H1 (cell line): ENCODE measurements around the gene CDH18. TPM values are rescaled to one million over a fixed set of nuclear protein-coding genes. Genes with fewer than 3 reads are reported as not detected.

Experiments
- CTCF ChIA-PET: fragments of 300-600 bp; sonication (Branson Sonifier 250); formaldehyde crosslinking; loops from one replicate; lab custom pipeline; 2021; ENCODE audit not compliant: partially characterized antibody; lab: Charles Lee
- POLR2A ChIA-PET: fragments of 300-600 bp; sonication (Branson Sonifier 250); formaldehyde crosslinking; loops from one replicate; lab custom pipeline; 2021; ENCODE audit warnings: inconsistent platforms; ENCODE audit not compliant: partially characterized antibody; lab: Charles Lee
- DNase-seq, 2 experiments: peaks; one replicate each; pipeline versions ENCODE4 v3.0.0 to v3.0.0-alpha.2; 2010 to 2022; ENCODE audit warnings: low spot score in 2 of 2, low read depth in 1 of 2, mixed read lengths in 1 of 2
- FAIRE-seq: peaks from 2 replicates; lab custom pipeline; 2011; peaks lifted over from hg19 to GRCh38; lab: Jason Lieb, UNC
- H2AFZ ChIP-seq: 2 replicates; pipeline ENCODE4 v1.8.1; 2012; ENCODE audit warnings: low read length, inconsistent platforms
- H2AK5ac ChIP-seq: 2 replicates; pipeline ENCODE4 v1.6.1; 2013; ENCODE audit warnings: low read depth, low read length
- H2BK120ac ChIP-seq: replicated peaks from 2 replicates; pipeline ENCODE3; 2013; ENCODE audit warnings: low read depth, low read length, inconsistent platforms
- H2BK12ac ChIP-seq: 2 replicates; pipeline ENCODE4 v1.6.1; 2013; ENCODE audit warnings: low read depth, low read length
- H2BK15ac ChIP-seq: 2 replicates; pipeline ENCODE4 v1.6.1; 2013; ENCODE audit warnings: low read length
- H2BK20ac ChIP-seq: 2 replicates; pipeline ENCODE4 v1.6.1; 2013; ENCODE audit warnings: low read length
- H2BK5ac ChIP-seq: 2 replicates; pipeline ENCODE4 v1.6.1; 2013; ENCODE audit warnings: low read depth, low read length
- H3K14ac ChIP-seq: 2 replicates; pipeline ENCODE4 v1.6.1; 2013; ENCODE audit warnings: inconsistent platforms; ENCODE audit not compliant: insufficient read length
- H3K18ac ChIP-seq: 2 replicates; pipeline ENCODE4 v1.6.1; 2013; ENCODE audit warnings: low read length; ENCODE audit errors: extremely low read depth
- H3K23ac ChIP-seq: 2 replicates; pipeline ENCODE4 v1.6.1; 2013; ENCODE audit warnings: inconsistent platforms; ENCODE audit not compliant: insufficient read length
- H3K23me2 ChIP-seq: 2 replicates; pipeline ENCODE4 v1.6.1; 2013; ENCODE audit warnings: low read depth, low read length
- H3K27ac ChIP-seq: 2 replicates; pipeline ENCODE4 v1.6.1; 2011; ENCODE audit warnings: low read depth, low read length, inconsistent platforms
- H3K27me3 ChIP-seq, 4 experiments: replicated peaks in 1 of 4; 1 replicate in 1 of 4; 2 replicates in 3 of 4; pipeline versions ENCODE4 v1.6.1 to v1.8.1; 2011 to 2013; ENCODE audit warnings: low read length in 3 of 4, mild to moderate bottlenecking in 3 of 4, inconsistent platforms in 2 of 4, mixed read lengths in 2 of 4, moderate library complexity in 1 of 4; ENCODE audit not compliant: control insufficient read depth in 3 of 4, insufficient read depth in 3 of 4; ENCODE audit errors: extremely low read depth in 1 of 4
- H3K36me3 ChIP-seq, 4 experiments: 2 replicates each; pipeline versions ENCODE4 v1.6.1 to v1.8.1; 2011 to 2013; ENCODE audit warnings: mild to moderate bottlenecking in 4 of 4, low read length in 3 of 4, moderate library complexity in 2 of 4, control low read depth in 1 of 4, inconsistent platforms in 1 of 4; ENCODE audit not compliant: insufficient read depth in 4 of 4, control insufficient read depth in 2 of 4
- H3K4ac ChIP-seq: replicated peaks from 2 replicates; pipeline ENCODE3; 2013; ENCODE audit warnings: low read length, low read depth, mixed read lengths, inconsistent platforms; ENCODE audit not compliant: insufficient read length
- H3K4me1 ChIP-seq, 4 experiments: replicated peaks in 1 of 4; 1 replicate in 1 of 4; 2 replicates in 3 of 4; pipeline versions ENCODE4 v1.6.1 to v1.8.1; 2011 to 2013; ENCODE audit warnings: low read length in 3 of 4, inconsistent platforms in 2 of 4, mixed read lengths in 1 of 4; ENCODE audit not compliant: insufficient read depth in 4 of 4, control insufficient read depth in 3 of 4
- H3K4me2 ChIP-seq, 2 experiments: 2 replicates each; pipeline versions ENCODE4 v1.6.1 to v1.8.1; 2011 to 2013; ENCODE audit warnings: low read depth in 2 of 2, low read length in 2 of 2, control low read depth in 1 of 2, inconsistent platforms in 1 of 2, mild to moderate bottlenecking in 1 of 2; ENCODE audit not compliant: insufficient read depth in 1 of 2
- H3K4me3 ChIP-seq, 4 experiments: fragments of 200-600, 300-600 bp in 1 of 4; sonication (generic), shearing (Covaris generic), sonication (Bioruptor Twin) in 1 of 4; 2 replicates each; pipeline versions ENCODE4 v1.5.1 to v1.8.1; 2011 to 2016; ENCODE audit warnings: low read length in 4 of 4, low read depth in 3 of 4, control low read depth in 2 of 4, inconsistent platforms in 2 of 4, mild to moderate bottlenecking in 2 of 4, mixed read lengths in 1 of 4, moderate library complexity in 1 of 4; ENCODE audit not compliant: insufficient read depth in 2 of 4; ENCODE audit errors: extremely low read depth in 1 of 4
- H3K56ac ChIP-seq: replicated peaks from 2 replicates; pipeline ENCODE3; 2013; ENCODE audit warnings: low read depth, mild to moderate bottlenecking, mixed read lengths, low read length, inconsistent platforms; ENCODE audit not compliant: insufficient read length
- H3K79me1 ChIP-seq: 2 replicates; pipeline ENCODE4 v1.6.1; 2013; ENCODE audit warnings: low read depth, low read length, control low read depth
- H3K79me2 ChIP-seq, 2 experiments: 2 replicates each; pipeline versions ENCODE4 v1.6.1 to v1.8.1; 2012 to 2013; ENCODE audit warnings: low read length in 2 of 2, mild to moderate bottlenecking in 2 of 2, inconsistent platforms in 1 of 2; ENCODE audit not compliant: insufficient read depth in 2 of 2, control insufficient read depth in 1 of 2
- H3K9ac ChIP-seq, 4 experiments: replicated peaks in 1 of 4; 1 replicate in 1 of 4; 2 replicates in 3 of 4; pipeline versions ENCODE4 v1.6.1 to v1.8.1; 2011 to 2013; ENCODE audit warnings: low read depth in 3 of 4, low read length in 3 of 4, control low read depth in 2 of 4, mild to moderate bottlenecking in 2 of 4, moderate library complexity in 2 of 4, inconsistent platforms in 1 of 4; ENCODE audit errors: extremely low read depth in 1 of 4
- H3K9me3 ChIP-seq, 2 experiments: 2 replicates each; pipeline versions ENCODE4 v1.6.1 to v1.8.1; 2012 to 2013; ENCODE audit warnings: mild to moderate bottlenecking in 2 of 2, moderate library complexity in 2 of 2, control low read depth in 1 of 2, inconsistent platforms in 1 of 2, low read depth in 1 of 2, low read length in 1 of 2, mixed read lengths in 1 of 2; ENCODE audit not compliant: insufficient read depth in 2 of 2
- H4K20me1 ChIP-seq, 2 experiments: replicated peaks in 1 of 2; 2 replicates each; pipeline versions ENCODE3 to v1.8.1; 2011 to 2013; ENCODE audit warnings: inconsistent platforms in 2 of 2, low read length in 2 of 2, mild to moderate bottlenecking in 1 of 2; ENCODE audit not compliant: insufficient read depth in 2 of 2, control insufficient read depth in 1 of 2
- H4K5ac ChIP-seq: 2 replicates; pipeline ENCODE4 v1.6.1; 2013; ENCODE audit warnings: low read length, low read depth, mixed read lengths, inconsistent platforms; ENCODE audit not compliant: insufficient read length
- H4K8ac ChIP-seq: 2 replicates; pipeline ENCODE4 v1.8.0; 2013; ENCODE audit warnings: mild to moderate bottlenecking, moderate library complexity, low read length, inconsistent platforms; ENCODE audit not compliant: insufficient read depth; ENCODE audit errors: extremely low read depth
- H4K91ac ChIP-seq: replicated peaks from 2 replicates; pipeline ENCODE3; 2013; ENCODE audit warnings: low read length, mixed read lengths, inconsistent platforms; ENCODE audit not compliant: insufficient read length
- ASH2L ChIP-seq: fragments of 200-600, 300-600 bp; sonication (generic); IDR thresholded peaks from one replicate; pipeline ENCODE4 v1.7.1; 2017; ENCODE audit warnings: low read length
- CEBPB ChIP-seq: IDR thresholded peaks from 2 replicates; pipeline ENCODE4 v1.6.1; 2012; ENCODE audit warnings: low read depth, low read length
- EZH2 ChIP-seq: fragments of 200-600 bp; sonication (generic); IDR thresholded peaks from 2 replicates; pipeline ENCODE4 v1.7.1; 2012; ENCODE audit warnings: low read depth, mild to moderate bottlenecking, moderate library complexity, low read length, inconsistent platforms; ENCODE audit not compliant: severe bottlenecking
- POU5F1 ChIP-seq: IDR thresholded peaks from 2 replicates; pipeline ENCODE4 v1.6.1; 2011; ENCODE audit warnings: low read depth, mild to moderate bottlenecking, low read length, moderate library complexity
- SIN3A ChIP-seq, 2 experiments: IDR thresholded peaks in 1 of 2; conservative IDR thresholded peaks in 1 of 2; 2 replicates each; pipeline ENCODE4 v1.6.1; 2011 to 2012; ENCODE audit warnings: low read length in 2 of 2, improper control_type of control experiment in 1 of 2, low read depth in 1 of 2, mild to moderate bottlenecking in 1 of 2
- WGBS, 2 experiments: shearing (Covaris generic) in 1 of 2; methylation state at CpG; one replicate each; pipeline versions ENCODE4 v1.1.6 to v1.1.7; 2013 to 2015; ENCODE audit warnings: low lambda C conversion rate in 2 of 2, mixed read lengths in 2 of 2, inconsistent platforms in 1 of 2, low coverage in 1 of 2, missing lambda C conversion rate in 1 of 2; ENCODE audit not compliant: insufficient replicate concordance in 2 of 2, insufficient coverage in 1 of 2, insufficient read length in 1 of 2; ENCODE audit errors: extremely low coverage in 1 of 2, missing lambda C conversion rate in 1 of 2; 5-methylcytosine and 5-hydroxymethylcytosine counted together
- polyA plus RNA-seq, 7 experiments: library from polyadenylated mRNA; depleted of rRNA in 3 of 7; stranded (reverse) in 5 of 7; unstranded in 2 of 7; fragments of >200 nt in 5 of 7; fragments of 200-250 nt in 2 of 7; gene quantifications; 1 replicate in 5 of 7; 2 replicates in 1 of 7; 4 replicates in 1 of 7; pipeline versions ENCODE4 v1.2.1 to v1.2.3, GENCODE V29; 2011 to 2013; ENCODE audit warnings: missing spikeins in 2 of 7, mixed read lengths in 2 of 7
- total RNA-seq: library from RNA; stranded (reverse); fragmentation: NEBNext Ultra II Directional; extraction: Animal tissue kit (Norgen Biotek cat#: 25700); gene quantifications from 2 replicates; pipeline ENCODE4 v1.2.1, GENCODE V29; 2021

Gene CDH18
- total and polyA plus RNA-seq, 2 of the 8 experiments (the other 6 are each of a cell fraction or from before 2014, with no cell fraction given) = 0.30 to 0.32 TPM

DNA sequence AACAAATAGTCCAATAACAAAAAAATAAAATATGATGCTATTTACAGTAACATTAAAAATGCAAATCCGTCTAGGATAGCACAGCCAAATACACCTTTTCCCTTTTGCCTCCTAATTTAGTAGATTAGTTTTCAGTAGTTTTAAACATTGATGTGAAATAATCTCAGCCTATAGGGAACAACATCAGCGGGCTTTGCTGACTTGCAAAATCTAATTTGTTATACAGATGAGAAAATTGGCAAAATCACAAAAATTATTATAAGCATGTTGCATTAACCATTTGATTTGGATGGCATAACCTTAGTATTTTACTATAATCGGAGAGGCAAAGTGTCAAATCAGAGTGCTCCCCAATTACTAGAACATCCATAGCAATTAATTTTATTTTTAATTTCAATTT lies 563.5 kb downstream of the CDH18 start:
- H3K9me3 ChIP-seq = no peaks in the 10 kb centered on the region
- no peak for FAIRE-seq
- no peaks in the 10 kb centered on the region for H3K79me1 ChIP-seq
- H2BK12ac ChIP-seq = no peak overlapping the region
- no peak overlapping the region for H3K4me2 ChIP-seq
- H2AK5ac ChIP-seq = no peak overlapping the region
- no peak overlapping the region for H3K4me3 ChIP-seq
- H2BK15ac ChIP-seq = no peak overlapping the region
- H2BK120ac ChIP-seq = no peak overlapping the region
- no peak overlapping the region for H2BK20ac ChIP-seq
- no peaks in the 10 kb centered on the region for H3K27me3 ChIP-seq
- H4K8ac ChIP-seq = no peak overlapping the region
- no peaks in the 10 kb centered on the region for H3K36me3 ChIP-seq
- H3K9ac ChIP-seq = no peak overlapping the region
- no peak overlapping the region for H4K5ac ChIP-seq
- CTCF ChIA-PET = no interaction called here
- no peak overlapping the region for H2BK5ac ChIP-seq
- no peak overlapping the region for H3K56ac ChIP-seq
- H3K23ac ChIP-seq = no peak overlapping the region
- no peaks in the 10 kb centered on the region for H3K4me1 ChIP-seq
- no peak overlapping the region for H2AFZ ChIP-seq
- 89% methylated on average over 3 of the region's 3 CpGs; no CpG with 5 or more reads in 1 of the 2 experiments for WGBS, 2 experiments
- H3K4ac ChIP-seq = no peak overlapping the region
- H3K23me2 ChIP-seq = no peaks in the 10 kb centered on the region
- H3K79me2 ChIP-seq = no peaks in the 10 kb centered on the region
- POLR2A ChIA-PET = no interaction called here
- H3K18ac ChIP-seq = no peak overlapping the region
- TF ChIP-seq ASH2L (no peak), EZH2 (no peak), POU5F1 (no peak), SIN3A (conservative IDR thresholded peaks at IDR 0.05 in 1 of 2, IDR thresholded peaks at IDR 0.05 in 1 of 2; ENCODE audit: low read depth in 1 of 2, low read length in 2 of 2) (no peak), CEBPB (no peak)
- H3K27ac ChIP-seq = no peak overlapping the region
- H4K91ac ChIP-seq = no peak overlapping the region
- no peak overlapping the region for H3K14ac ChIP-seq
- DNase-seq = no peak
- no peaks in the 10 kb centered on the region for H4K20me1 ChIP-seq
